ENCODE results near the gene GNRHR. TPM values are rescaled to one million over a fixed set of nuclear protein-coding genes. Genes with fewer than 3 reads are reported as not detected.

Gene GNRHR
- total and polyA plus RNA-seq, 2 experiments from 2014 or later = 0.10 TPM; not detected in 1

DNA sequence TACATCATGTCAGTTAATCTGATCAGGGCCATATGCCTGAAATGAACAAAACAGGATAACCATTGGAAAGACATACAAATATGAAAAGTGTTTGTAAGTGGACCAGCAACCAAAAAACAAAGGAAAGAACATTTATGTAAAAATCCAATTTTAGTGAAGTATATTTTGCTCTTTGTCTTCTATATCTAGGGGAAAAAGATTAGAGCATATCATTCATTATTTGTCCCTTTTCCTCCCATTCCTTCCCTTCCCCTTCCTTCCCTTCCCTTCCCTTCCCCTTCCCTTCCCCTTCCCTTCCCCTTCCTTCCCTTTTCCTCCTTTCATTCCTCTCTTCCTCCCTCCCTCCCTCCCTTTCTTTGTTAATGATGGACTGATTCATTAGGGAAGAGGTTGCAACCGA lies 1.8 kb upstream of the GNRHR start (continued):
- TF ChIP-seq, protein P1, sequence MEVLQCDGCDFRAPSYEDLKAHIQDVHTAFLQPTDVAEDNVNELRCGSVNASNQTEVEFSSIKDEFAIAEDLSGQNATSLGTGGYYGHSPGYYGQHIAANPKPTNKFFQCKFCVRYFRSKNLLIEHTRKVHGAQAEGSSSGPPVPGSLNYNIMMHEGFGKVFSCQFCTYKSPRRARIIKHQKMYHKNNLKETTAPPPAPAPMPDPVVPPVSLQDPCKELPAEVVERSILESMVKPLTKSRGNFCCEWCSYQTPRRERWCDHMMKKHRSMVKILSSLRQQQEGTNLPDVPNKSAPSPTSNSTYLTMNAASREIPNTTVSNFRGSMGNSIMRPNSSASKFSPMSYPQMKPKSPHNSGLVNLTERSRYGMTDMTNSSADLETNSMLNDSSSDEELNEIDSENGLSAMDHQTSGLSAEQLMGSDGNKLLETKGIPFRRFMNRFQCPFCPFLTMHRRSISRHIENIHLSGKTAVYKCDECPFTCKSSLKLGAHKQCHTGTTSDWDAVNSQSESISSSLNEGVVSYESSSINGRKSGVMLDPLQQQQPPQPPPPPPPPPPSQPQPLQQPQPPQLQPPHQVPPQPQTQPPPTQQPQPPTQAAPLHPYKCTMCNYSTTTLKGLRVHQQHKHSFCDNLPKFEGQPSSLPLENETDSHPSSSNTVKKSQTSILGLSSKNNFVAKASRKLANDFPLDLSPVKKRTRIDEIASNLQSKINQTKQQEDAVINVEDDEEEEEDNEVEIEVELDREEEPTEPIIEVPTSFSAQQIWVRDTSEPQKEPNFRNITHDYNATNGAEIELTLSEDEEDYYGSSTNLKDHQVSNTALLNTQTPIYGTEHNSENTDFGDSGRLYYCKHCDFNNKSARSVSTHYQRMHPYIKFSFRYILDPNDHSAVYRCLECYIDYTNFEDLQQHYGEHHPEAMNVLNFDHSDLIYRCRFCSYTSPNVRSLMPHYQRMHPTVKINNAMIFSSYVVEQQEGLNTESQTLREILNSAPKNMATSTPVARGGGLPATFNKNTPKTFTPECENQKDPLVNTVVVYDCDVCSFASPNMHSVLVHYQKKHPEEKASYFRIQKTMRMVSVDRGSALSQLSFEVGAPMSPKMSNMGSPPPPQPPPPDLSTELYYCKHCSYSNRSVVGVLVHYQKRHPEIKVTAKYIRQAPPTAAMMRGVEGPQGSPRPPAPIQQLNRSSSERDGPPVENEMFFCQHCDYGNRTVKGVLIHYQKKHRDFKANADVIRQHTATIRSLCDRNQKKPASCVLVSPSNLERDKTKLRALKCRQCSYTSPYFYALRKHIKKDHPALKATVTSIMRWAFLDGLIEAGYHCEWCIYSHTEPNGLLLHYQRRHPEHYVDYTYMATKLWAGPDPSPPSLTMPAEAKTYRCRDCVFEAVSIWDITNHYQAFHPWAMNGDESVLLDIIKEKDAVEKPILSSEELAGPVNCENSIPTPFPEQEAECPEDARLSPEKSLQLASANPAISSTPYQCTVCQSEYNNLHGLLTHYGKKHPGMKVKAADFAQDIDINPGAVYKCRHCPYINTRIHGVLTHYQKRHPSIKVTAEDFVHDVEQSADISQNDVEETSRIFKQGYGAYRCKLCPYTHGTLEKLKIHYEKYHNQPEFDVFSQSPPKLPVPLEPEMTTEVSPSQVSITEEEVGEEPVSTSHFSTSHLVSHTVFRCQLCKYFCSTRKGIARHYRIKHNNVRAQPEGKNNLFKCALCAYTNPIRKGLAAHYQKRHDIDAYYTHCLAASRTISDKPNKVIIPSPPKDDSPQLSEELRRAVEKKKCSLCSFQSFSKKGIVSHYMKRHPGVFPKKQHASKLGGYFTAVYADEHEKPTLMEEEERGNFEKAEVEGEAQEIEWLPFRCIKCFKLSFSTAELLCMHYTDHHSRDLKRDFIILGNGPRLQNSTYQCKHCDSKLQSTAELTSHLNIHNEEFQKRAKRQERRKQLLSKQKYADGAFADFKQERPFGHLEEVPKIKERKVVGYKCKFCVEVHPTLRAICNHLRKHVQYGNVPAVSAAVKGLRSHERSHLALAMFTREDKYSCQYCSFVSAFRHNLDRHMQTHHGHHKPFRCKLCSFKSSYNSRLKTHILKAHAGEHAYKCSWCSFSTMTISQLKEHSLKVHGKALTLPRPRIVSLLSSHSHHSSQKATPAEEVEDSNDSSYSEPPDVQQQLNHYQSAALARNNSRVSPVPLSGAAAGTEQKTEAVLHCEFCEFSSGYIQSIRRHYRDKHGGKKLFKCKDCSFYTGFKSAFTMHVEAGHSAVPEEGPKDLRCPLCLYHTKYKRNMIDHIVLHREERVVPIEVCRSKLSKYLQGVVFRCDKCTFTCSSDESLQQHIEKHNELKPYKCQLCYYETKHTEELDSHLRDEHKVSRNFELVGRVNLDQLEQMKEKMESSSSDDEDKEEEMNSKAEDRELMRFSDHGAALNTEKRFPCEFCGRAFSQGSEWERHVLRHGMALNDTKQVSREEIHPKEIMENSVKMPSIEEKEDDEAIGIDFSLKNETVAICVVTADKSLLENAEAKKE (CRISPR knock-in tag; IDR thresholded peaks at IDR 0.05) = no peak
- TF ChIP-seq STAT1 (IDR thresholded peaks at IDR 0.05; ENCODE audit: unreplicated experiment) = no peak
- no peak for TF ChIP-seq JUNB (IDR thresholded peaks at IDR 0.05; ENCODE audit: unreplicated experiment)
- no peak for TF ChIP-seq ZNF331 (CRISPR knock-in tag; IDR thresholded peaks at IDR 0.05; ENCODE audit: low read depth)
- TF ChIP-seq CREB1 (CRISPR knock-in tag; IDR thresholded peaks at IDR 0.05; ENCODE audit: low read depth) = no peak

DNA sequence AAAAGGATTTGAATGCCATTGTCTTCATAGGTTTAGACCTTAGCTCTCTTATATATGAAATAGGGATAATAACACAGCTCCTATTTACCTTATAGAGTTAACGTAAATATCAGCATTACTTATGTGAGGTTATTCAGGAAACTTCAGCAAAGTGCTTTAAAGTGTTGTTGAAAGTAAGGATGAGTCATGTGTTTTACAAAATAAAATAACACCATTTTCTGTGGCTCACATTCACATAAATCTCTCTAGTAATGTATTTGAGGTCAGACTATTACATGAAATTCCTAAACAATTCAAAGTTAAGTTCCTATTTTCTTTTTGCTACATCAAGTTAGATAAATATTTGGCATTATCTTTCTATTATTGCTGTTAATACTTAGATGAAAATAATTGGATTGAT lies 2.9 kb downstream of the GNRHR start:
- Histone ChIP-seq H3F3A (replicated peaks; ENCODE audit: low read depth) (no peaks in the 10 kb centered on the region), H4K20me1 (replicated peaks; ENCODE audit: insufficient read depth) (no peaks in the 10 kb centered on the region), H3K4me1 (ENCODE audit: insufficient read depth) (no peaks in the 10 kb centered on the region), H3K4me2 (no peak overlapping the region), H3K79me2 (replicated peaks; ENCODE audit: insufficient read depth) (no peaks in the 10 kb centered on the region), H2AFZ (no peak overlapping the region), H3K36me3 (ENCODE audit: insufficient read depth) (no peaks in the 10 kb centered on the region), H3K4me3 (no peak overlapping the region), H3K27me3 (ENCODE audit: insufficient read depth) (no peaks in the 10 kb centered on the region), H3K9me2 (ENCODE audit: insufficient read depth) (no peaks in the 10 kb centered on the region), H3K27ac (ENCODE audit: low read depth) (no peak overlapping the region)
- H3K4me1 Mint-ChIP-seq = no peaks in the 10 kb centered on the region; the same call in 1 of the 3 replicates
- ATAC-seq = no peak
- H3K36me3 Mint-ChIP-seq (ENCODE audit: low read depth) = no peaks in the 10 kb centered on the region
- no peaks in the 10 kb centered on the region for H3K27me3 Mint-ChIP-seq (ENCODE audit: insufficient read depth, low read depth, poor library complexity)
- no peak overlapping the region for H3K4me3 Mint-ChIP-seq
- 0 out of 2 replicates have a peak overlapping the region, but pooled peaks have one; percentile 22 for H3K27ac Mint-ChIP-seq
- no peak for DNase-seq (ENCODE audit: low spot score)
- H3K9me3 Mint-ChIP-seq = no peaks in the 10 kb centered on the region
- TF ChIP-seq STAT1 (IDR thresholded peaks at IDR 0.05; ENCODE audit: unreplicated experiment) = no peak
- TF ChIP-seq ZNF114 (CRISPR knock-in tag; IDR thresholded peaks at IDR 0.05) = no peak
- no peak for TF ChIP-seq CREB1 (CRISPR knock-in tag; IDR thresholded peaks at IDR 0.05; ENCODE audit: low read depth)
- TF ChIP-seq, protein P2, sequence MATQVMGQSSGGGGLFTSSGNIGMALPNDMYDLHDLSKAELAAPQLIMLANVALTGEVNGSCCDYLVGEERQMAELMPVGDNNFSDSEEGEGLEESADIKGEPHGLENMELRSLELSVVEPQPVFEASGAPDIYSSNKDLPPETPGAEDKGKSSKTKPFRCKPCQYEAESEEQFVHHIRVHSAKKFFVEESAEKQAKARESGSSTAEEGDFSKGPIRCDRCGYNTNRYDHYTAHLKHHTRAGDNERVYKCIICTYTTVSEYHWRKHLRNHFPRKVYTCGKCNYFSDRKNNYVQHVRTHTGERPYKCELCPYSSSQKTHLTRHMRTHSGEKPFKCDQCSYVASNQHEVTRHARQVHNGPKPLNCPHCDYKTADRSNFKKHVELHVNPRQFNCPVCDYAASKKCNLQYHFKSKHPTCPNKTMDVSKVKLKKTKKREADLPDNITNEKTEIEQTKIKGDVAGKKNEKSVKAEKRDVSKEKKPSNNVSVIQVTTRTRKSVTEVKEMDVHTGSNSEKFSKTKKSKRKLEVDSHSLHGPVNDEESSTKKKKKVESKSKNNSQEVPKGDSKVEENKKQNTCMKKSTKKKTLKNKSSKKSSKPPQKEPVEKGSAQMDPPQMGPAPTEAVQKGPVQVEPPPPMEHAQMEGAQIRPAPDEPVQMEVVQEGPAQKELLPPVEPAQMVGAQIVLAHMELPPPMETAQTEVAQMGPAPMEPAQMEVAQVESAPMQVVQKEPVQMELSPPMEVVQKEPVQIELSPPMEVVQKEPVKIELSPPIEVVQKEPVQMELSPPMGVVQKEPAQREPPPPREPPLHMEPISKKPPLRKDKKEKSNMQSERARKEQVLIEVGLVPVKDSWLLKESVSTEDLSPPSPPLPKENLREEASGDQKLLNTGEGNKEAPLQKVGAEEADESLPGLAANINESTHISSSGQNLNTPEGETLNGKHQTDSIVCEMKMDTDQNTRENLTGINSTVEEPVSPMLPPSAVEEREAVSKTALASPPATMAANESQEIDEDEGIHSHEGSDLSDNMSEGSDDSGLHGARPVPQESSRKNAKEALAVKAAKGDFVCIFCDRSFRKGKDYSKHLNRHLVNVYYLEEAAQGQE (IDR thresholded peaks at IDR 0.05; ENCODE audit: unreplicated experiment) = no peak
- TF ChIP-seq, protein P3, sequence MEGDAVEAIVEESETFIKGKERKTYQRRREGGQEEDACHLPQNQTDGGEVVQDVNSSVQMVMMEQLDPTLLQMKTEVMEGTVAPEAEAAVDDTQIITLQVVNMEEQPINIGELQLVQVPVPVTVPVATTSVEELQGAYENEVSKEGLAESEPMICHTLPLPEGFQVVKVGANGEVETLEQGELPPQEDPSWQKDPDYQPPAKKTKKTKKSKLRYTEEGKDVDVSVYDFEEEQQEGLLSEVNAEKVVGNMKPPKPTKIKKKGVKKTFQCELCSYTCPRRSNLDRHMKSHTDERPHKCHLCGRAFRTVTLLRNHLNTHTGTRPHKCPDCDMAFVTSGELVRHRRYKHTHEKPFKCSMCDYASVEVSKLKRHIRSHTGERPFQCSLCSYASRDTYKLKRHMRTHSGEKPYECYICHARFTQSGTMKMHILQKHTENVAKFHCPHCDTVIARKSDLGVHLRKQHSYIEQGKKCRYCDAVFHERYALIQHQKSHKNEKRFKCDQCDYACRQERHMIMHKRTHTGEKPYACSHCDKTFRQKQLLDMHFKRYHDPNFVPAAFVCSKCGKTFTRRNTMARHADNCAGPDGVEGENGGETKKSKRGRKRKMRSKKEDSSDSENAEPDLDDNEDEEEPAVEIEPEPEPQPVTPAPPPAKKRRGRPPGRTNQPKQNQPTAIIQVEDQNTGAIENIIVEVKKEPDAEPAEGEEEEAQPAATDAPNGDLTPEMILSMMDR (conservative IDR thresholded peaks at IDR 0.05; ENCODE audit: low read depth in 2 of 2) = no peak
- TF ChIP-seq, protein P4, sequence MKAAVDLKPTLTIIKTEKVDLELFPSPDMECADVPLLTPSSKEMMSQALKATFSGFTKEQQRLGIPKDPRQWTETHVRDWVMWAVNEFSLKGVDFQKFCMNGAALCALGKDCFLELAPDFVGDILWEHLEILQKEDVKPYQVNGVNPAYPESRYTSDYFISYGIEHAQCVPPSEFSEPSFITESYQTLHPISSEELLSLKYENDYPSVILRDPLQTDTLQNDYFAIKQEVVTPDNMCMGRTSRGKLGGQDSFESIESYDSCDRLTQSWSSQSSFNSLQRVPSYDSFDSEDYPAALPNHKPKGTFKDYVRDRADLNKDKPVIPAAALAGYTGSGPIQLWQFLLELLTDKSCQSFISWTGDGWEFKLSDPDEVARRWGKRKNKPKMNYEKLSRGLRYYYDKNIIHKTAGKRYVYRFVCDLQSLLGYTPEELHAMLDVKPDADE (IDR thresholded peaks at IDR 0.05) = no peak
- TF ChIP-seq POLR2AphosphoS5 (IDR thresholded peaks at IDR 0.05; ENCODE audit: low read depth) = no peak
- TF ChIP-seq EZH2 (IDR thresholded peaks at IDR 0.05; ENCODE audit: low read depth, unreplicated experiment) = no peak
- TF ChIP-seq ZNF331 (CRISPR knock-in tag; IDR thresholded peaks at IDR 0.05; ENCODE audit: low read depth) = no peak
- no peak for TF ChIP-seq NANOG (IDR thresholded peaks at IDR 0.05; ENCODE audit: borderline replicate concordance)
- TF ChIP-seq EZH2phosphoT487 (IDR thresholded peaks at IDR 0.05; ENCODE audit: unreplicated experiment) = no peak
- TF ChIP-seq JUNB (IDR thresholded peaks at IDR 0.05; ENCODE audit: unreplicated experiment) = no peak

Measured in GM23338 (cell line).